K562 (cell line): ENCODE data around the gene PLA2G2C. TPM values are rescaled to one million over a fixed set of nuclear protein-coding genes. Genes with fewer than 3 reads are reported as not detected.

Experiments used
- ATAC-seq: fragments of 200-7000 bp; cut with Tn5 transposase; 3 replicates; pipeline ENCODE4 v1.9.1; 2020; ENCODE audit warnings: moderate library complexity
- BruUV-seq: library from RNA; stranded (reverse); fragments of 400-500 nt; replicated peaks from 2 replicates; lab custom pipeline; 2021; lab: Mats Ljungman, UMichigan
- CTCF ChIA-PET: fragments of 300-600 bp; formaldehyde crosslinking; extraction: SDS; loops from one replicate; lab custom pipeline; 2021; ENCODE audit warnings: low intra/inter-chr PET ratio; lab: Yijun Ruan, JAX
- POLR2A ChIA-PET: fragments of 300-600, 350-650 bp; sonication (Branson Sonifier 250); formaldehyde crosslinking; extraction: SDS; loops from one replicate; lab custom pipeline; 2021; ENCODE audit warnings: antibody characterized with exemption, inconsistent platforms; lab: Yijun Ruan, JAX
- DNase-seq, 4 experiments: peaks; one replicate each; pipeline versions ENCODE4 v3.0.0 to v3.0.0-alpha.2; 2011 to 2018; ENCODE audit warnings: low spot score in 3 of 4, mixed read lengths in 3 of 4; ENCODE audit errors: extremely low read depth in 1 of 4
- FAIRE-seq: peaks from 2 replicates; lab custom pipeline; 2011; peaks lifted over from hg19 to GRCh38; lab: Jason Lieb, UNC
- H2AFZ ChIP-seq: 2 replicates; pipeline ENCODE4 v1.6.0; 2011; ENCODE audit warnings: low read depth, low read length, control low read depth, inconsistent platforms
- H3K27ac ChIP-seq: fragments of 200-600 bp; 3 replicates; pipeline ENCODE4 v1.8.0; 2011; ENCODE audit warnings: low read depth, mild to moderate bottlenecking, control low read depth, inconsistent platforms, low read length, moderate library complexity, mixed read lengths; ENCODE audit errors: extremely low read depth
- H3K27me3 ChIP-seq, 2 experiments: fragments of 300-600 bp in 1 of 2; 2 replicates in 1 of 2; 3 replicates in 1 of 2; pipeline versions ENCODE4 v1.6.0 to v1.8.0; 2011; ENCODE audit warnings: inconsistent platforms in 2 of 2, low read length in 2 of 2, mild to moderate bottlenecking in 1 of 2, mixed read lengths in 1 of 2, moderate library complexity in 1 of 2; ENCODE audit not compliant: control insufficient read depth in 2 of 2, insufficient read depth in 2 of 2
- H3K36me3 ChIP-seq: fragments of 300-600 bp; 3 replicates; pipeline ENCODE4 v1.8.0; 2011; ENCODE audit warnings: mild to moderate bottlenecking, low read length, inconsistent platforms; ENCODE audit not compliant: control insufficient read depth, insufficient read depth
- H3K4me1 ChIP-seq, 2 experiments: fragments of 200-600 bp in 1 of 2; replicated peaks in 1 of 2; 2 replicates in 1 of 2; 3 replicates in 1 of 2; pipeline versions ENCODE4 v1.5.1 to v1.8.0; 2011; ENCODE audit warnings: inconsistent platforms in 2 of 2, low read length in 2 of 2, mild to moderate bottlenecking in 1 of 2, mixed read lengths in 1 of 2, moderate library complexity in 1 of 2; ENCODE audit not compliant: control insufficient read depth in 2 of 2, insufficient read depth in 2 of 2
- H3K4me2 ChIP-seq: 2 replicates; pipeline ENCODE4 v1.6.1; 2011; ENCODE audit warnings: low read length, control low read depth, inconsistent platforms, mixed read lengths; ENCODE audit not compliant: insufficient read depth
- H3K4me3 ChIP-seq: fragments of 200-600 bp; sonication (generic), shearing (Covaris generic); 2 replicates; pipeline ENCODE4 v1.5.1; 2016; ENCODE audit warnings: control low read depth, inconsistent platforms
- H3K79me2 ChIP-seq: fragments of 200-600 bp; 3 replicates; pipeline ENCODE4 v1.8.0; 2011; ENCODE audit warnings: low read length, inconsistent platforms; ENCODE audit not compliant: control insufficient read depth, insufficient read depth
- H3K9ac ChIP-seq, 2 experiments: 2 replicates each; pipeline versions ENCODE4 v1.6.0 to v1.6.1; 2011; ENCODE audit warnings: low read depth in 2 of 2, low read length in 2 of 2, control low read depth in 1 of 2, inconsistent platforms in 1 of 2, mild to moderate bottlenecking in 1 of 2, mixed read lengths in 1 of 2; ENCODE audit not compliant: insufficient read depth in 1 of 2
- H3K9me1 ChIP-seq: one replicate; pipeline ENCODE4 v1.6.0; 2011; ENCODE audit warnings: inconsistent platforms, mild to moderate bottlenecking, low read length, moderate library complexity; ENCODE audit not compliant: control insufficient read depth, insufficient read depth
- H3K9me3 ChIP-seq: replicated peaks from 2 replicates; pipeline ENCODE4 v1.5.1; 2011; ENCODE audit warnings: low read depth, low read length, inconsistent platforms; ENCODE audit not compliant: control insufficient read depth, insufficient read depth
- H4K20me1 ChIP-seq: replicated peaks from 2 replicates; pipeline ENCODE4 v1.6.1; 2011; ENCODE audit warnings: low read length, inconsistent platforms, mixed read lengths; ENCODE audit not compliant: control insufficient read depth, insufficient read depth
- BRD4 ChIP-seq: fragments of 200-600 bp; sonication (generic); IDR thresholded peaks from 2 replicates; pipeline ENCODE4 v1.6.1; 2017; ENCODE audit warnings: inconsistent platforms
- CBFA2T2 ChIP-seq: fragments of 450-650 bp; conservative IDR thresholded peaks from 2 replicates; pipeline ENCODE4 v1.6.1; 2017; ENCODE audit warnings: mild to moderate bottlenecking
- CHCHD3 ChIP-seq: fragments of 250-450 bp; sonication (Bioruptor Pico); IDR thresholded peaks from 2 replicates; pipeline ENCODE4 v2.1.2; 2022; ENCODE audit warnings: mild to moderate bottlenecking
- PHF21A ChIP-seq: fragments of 450-650 bp; IDR thresholded peaks from 2 replicates; pipeline ENCODE4 v1.6.1; 2017; ENCODE audit warnings: low read depth, borderline replicate concordance
- POLR2H ChIP-seq: IDR thresholded peaks from 2 replicates; pipeline ENCODE4 v1.6.1; 2016; ENCODE audit warnings: missing genetic modification characterization, low read depth, mild to moderate bottlenecking, control low read depth, missing compliant biosample characterization, moderate library complexity
- PTTG1 ChIP-seq: fragments of 450-650 bp; IDR thresholded peaks from 2 replicates; pipeline ENCODE4 v1.6.1; 2016; ENCODE audit warnings: low read depth, mild to moderate bottlenecking, missing genetic modification characterization, missing compliant biosample characterization
- RAD21 ChIP-seq, 2 experiments: fragments of 250-450 bp in 1 of 2; fragments of 450-650 bp in 1 of 2; sonication (Bioruptor Pico) in 1 of 2; formaldehyde crosslinking in 1 of 2; IDR thresholded peaks in 1 of 2; conservative IDR thresholded peaks in 1 of 2; 2 replicates each; pipeline versions ENCODE4 v1.4.0 to v1.8.0; 2020 to 2022; ENCODE audit warnings: mild to moderate bottlenecking in 2 of 2, moderate library complexity in 1 of 2
- SMAD3 ChIP-seq: fragments of 450-650 bp; formaldehyde crosslinking; conservative IDR thresholded peaks from 2 replicates; pipeline ENCODE4 v1.4.0; 2020; ENCODE audit warnings: mild to moderate bottlenecking
- SREBF1 ChIP-seq: fragments of 150-350 bp; IDR thresholded peaks from 2 replicates; pipeline ENCODE4 v1.6.1; 2014; ENCODE audit warnings: antibody characterized with exemption, low read depth, low read length, borderline replicate concordance
- SRSF9 ChIP-seq: fragments of 200-400 bp; formaldehyde crosslinking; IDR thresholded peaks from 2 replicates; pipeline ENCODE4 v1.6.1; 2017; ENCODE audit warnings: low read depth, low read length, borderline replicate concordance
- TBP ChIP-seq: optimal IDR thresholded peaks from 2 replicates; pipeline ENCODE3; 2011; ENCODE audit warnings: low read depth, low read length, improper control_type of control experiment
- TRIM28 ChIP-seq: fragments of 450-650 bp; IDR thresholded peaks from 2 replicates; pipeline ENCODE4 v1.6.1; 2017
- ZFP36 ChIP-seq: fragments of 150-350 bp; IDR thresholded peaks from 2 replicates; pipeline ENCODE4 v1.6.1; 2018; ENCODE audit warnings: low read length, low read depth; ENCODE audit not compliant: partially characterized antibody
- ZNF644 ChIP-seq: fragments of 200-800 bp; sonication (Bioruptor generic); IDR thresholded peaks from 2 replicates; pipeline ENCODE4 v1.6.1; 2016; ENCODE audit warnings: low read depth, missing genetic modification characterization, missing compliant biosample characterization
- WGBS: fragments of 100-300 bp; shearing (Covaris generic); methylation state at CpG from one replicate; pipeline ENCODE4 v1.1.6; 2016; ENCODE audit warnings: low coverage, mixed read lengths; ENCODE audit not compliant: insufficient coverage; ENCODE audit errors: missing lambda C conversion rate; 5-methylcytosine and 5-hydroxymethylcytosine counted together
- in situ Hi-C: fragments of 300-500 bp; cut with MboI; formaldehyde crosslinking; loops from 4 replicates; pipeline ENCODE4 v1.15.0; 2018; ENCODE audit warnings: inconsistent platforms, mixed read lengths
- intact Hi-C: fragments of 100-400 bp; cut with micrococcal nuclease; formaldehyde crosslinking; loops from 2 replicates; pipeline ENCODE4 v1.14.2; 2022
- polyA plus RNA-seq, 8 experiments: library from polyadenylated mRNA; depleted of rRNA in 4 of 8; stranded (reverse) in 5 of 8; unstranded in 3 of 8; fragments of >200 nt; fragmentation: Nextera tagmentation in 2 of 8; fragmentation: Illumina TruSeq in 1 of 8; extraction: Ambion mirVana in 2 of 8; extraction: Trizol in 1 of 8; gene quantifications; 2 replicates each; pipeline versions ENCODE4 v1.2.1 to v1.2.3, GENCODE V29; 2011 to 2014; ENCODE audit warnings: inconsistent platforms in 1 of 8, missing spikeins in 1 of 8
- total RNA-seq, 7 experiments: library from RNA; depleted of rRNA in 6 of 7; stranded (reverse); fragments of >200 nt in 6 of 7; fragmentation: Illumina TruSeq in 2 of 7; extraction: Trizol in 2 of 7; gene quantifications; 2 replicates each; pipeline versions ENCODE4 v1.2.1 to v1.2.3, GENCODE V29; 2011 to 2021; ENCODE audit warnings: low replicate concordance in 1 of 7
- TF ChIP-seq, protein P1 (sequence below): fragments of 250-450 bp; sonication (Bioruptor Pico); IDR thresholded peaks from 2 replicates; pipeline ENCODE4 v1.8.0; 2021; ENCODE audit warnings: mild to moderate bottlenecking, moderate library complexity
- TF ChIP-seq, protein P2 (sequence below): fragments of 450-650 bp; IDR thresholded peaks from 2 replicates; pipeline ENCODE4 v1.6.1; 2018; ENCODE audit not compliant: partially characterized antibody
- TF ChIP-seq, protein P3 (sequence below): sonication (generic); formaldehyde crosslinking; IDR thresholded peaks from 2 replicates; pipeline ENCODE4 v1.8.0; 2022; ENCODE audit warnings: mild to moderate bottlenecking, low read depth, missing genetic modification reagents

PLA2G2C gene
- total and polyA plus RNA-seq, 9 of the 15 experiments (the other 6 are each of a cell fraction or from before 2014, with no cell fraction given): 0.14 to 0.49 (median 0.21) TPM

DNA sequence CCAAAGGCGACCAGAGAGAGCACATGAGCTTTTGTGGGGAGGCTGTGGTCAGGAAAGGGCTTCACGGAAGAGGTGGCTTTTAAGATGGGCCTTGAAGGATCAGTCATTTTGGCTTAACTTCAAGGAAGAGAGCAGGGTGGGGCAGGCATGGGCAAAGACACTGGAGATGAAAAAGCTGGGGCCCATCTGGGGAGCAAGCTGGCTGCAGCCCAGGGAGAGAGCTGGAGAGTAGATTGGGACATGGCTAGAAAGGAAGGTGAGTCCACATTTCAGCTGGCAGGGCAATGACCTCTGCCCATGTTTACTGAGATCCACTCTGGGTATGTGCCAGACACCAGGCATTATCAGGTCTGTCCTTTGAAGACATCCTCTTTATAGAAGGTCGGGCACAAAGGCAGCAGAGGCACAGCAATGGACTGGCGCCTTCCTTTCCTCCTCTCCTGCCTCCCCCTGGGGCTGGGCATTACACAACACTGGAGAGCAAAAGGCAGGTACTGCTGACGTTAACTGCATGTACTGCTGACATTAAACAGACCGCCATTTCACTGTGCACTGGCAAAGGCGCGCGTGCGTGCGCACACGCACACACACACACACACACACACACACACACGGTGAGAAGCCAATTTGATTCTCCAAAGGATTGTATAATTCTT lies 2.6 kb downstream of the PLA2G2C start:
- Histone ChIP-seq H3K27me3 (no peaks in the 10 kb centered on the region), H3K27ac (peak overlapping the region; percentile 95), H3K4me1 (peaks cover 49 to 51% of the 10 kb centered on the region in 2 experiments), H4K20me1 (no peaks in the 10 kb centered on the region), H3K79me2 (peaks cover 25% of the 10 kb centered on the region), H3K9ac (peak overlapping the region in 1 of 2 experiments; percentile 33; a peak in 1 of 4 replicates), H2AFZ (peak overlapping the region; percentile 20), H3K4me2 (no peak overlapping the region), H3K36me3 (no peaks in the 10 kb centered on the region), H3K4me3 (no peak overlapping the region), H3K9me3 (peaks cover 7% of the 10 kb centered on the region), H3K9me1 (no peaks in the 10 kb centered on the region)
- FAIRE-seq (no peak), DNase-seq (no peak), ATAC-seq (no peak)
- POLR2A ChIA-PET: interaction anchor here (0.6 to 3.7 kb wide), 3 partner anchors 9 to 310 kb away, joined by 3 to 15 read pairs (median 4); no protein-coding TSS in a partner anchor
- BruUV-seq: no TSS peak
- WGBS: 77% methylated on average over 12 of the region's 13 CpGs
- CTCF ChIA-PET: no interaction called here
- in situ Hi-C loops (no loop called here), intact Hi-C loops (loop anchor here (2.0 kb wide), 1 partner anchor 19 kb away; no protein-coding TSS in a partner anchor)
- TF ChIP-seq, protein P1, sequence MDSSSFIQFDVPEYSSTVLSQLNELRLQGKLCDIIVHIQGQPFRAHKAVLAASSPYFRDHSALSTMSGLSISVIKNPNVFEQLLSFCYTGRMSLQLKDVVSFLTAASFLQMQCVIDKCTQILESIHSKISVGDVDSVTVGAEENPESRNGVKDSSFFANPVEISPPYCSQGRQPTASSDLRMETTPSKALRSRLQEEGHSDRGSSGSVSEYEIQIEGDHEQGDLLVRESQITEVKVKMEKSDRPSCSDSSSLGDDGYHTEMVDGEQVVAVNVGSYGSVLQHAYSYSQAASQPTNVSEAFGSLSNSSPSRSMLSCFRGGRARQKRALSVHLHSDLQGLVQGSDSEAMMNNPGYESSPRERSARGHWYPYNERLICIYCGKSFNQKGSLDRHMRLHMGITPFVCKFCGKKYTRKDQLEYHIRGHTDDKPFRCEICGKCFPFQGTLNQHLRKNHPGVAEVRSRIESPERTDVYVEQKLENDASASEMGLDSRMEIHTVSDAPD (CRISPR knock-in tag): no peak
- TF ChIP-seq, protein P2, sequence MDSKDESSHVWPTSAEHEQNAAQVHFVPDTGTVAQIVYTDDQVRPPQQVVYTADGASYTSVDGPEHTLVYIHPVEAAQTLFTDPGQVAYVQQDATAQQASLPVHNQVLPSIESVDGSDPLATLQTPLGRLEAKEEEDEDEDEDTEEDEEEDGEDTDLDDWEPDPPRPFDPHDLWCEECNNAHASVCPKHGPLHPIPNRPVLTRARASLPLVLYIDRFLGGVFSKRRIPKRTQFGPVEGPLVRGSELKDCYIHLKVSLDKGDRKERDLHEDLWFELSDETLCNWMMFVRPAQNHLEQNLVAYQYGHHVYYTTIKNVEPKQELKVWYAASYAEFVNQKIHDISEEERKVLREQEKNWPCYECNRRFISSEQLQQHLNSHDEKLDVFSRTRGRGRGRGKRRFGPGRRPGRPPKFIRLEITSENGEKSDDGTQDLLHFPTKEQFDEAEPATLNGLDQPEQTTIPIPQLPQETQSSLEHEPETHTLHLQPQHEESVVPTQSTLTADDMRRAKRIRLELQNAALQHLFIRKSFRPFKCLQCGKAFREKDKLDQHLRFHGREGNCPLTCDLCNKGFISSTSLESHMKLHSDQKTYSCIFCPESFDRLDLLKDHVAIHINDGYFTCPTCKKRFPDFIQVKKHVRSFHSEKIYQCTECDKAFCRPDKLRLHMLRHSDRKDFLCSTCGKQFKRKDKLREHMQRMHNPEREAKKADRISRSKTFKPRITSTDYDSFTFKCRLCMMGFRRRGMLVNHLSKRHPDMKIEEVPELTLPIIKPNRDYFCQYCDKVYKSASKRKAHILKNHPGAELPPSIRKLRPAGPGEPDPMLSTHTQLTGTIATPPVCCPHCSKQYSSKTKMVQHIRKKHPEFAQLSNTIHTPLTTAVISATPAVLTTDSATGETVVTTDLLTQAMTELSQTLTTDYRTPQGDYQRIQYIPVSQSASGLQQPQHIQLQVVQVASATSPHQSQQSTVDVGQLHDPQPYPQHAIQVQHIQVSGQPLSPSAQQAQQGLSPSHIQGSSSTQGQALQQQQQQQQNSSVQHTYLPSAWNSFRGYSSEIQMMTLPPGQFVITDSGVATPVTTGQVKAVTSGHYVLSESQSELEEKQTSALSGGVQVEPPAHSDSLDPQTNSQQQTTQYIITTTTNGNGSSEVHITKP: no peak
- TF ChIP-seq SREBF1: no peak
- no peak for TF ChIP-seq TRIM28
- no peak for TF ChIP-seq CHCHD3 (CRISPR knock-in tag)
- TF ChIP-seq TBP: peak; percentile 7
- TF ChIP-seq, protein P3, sequence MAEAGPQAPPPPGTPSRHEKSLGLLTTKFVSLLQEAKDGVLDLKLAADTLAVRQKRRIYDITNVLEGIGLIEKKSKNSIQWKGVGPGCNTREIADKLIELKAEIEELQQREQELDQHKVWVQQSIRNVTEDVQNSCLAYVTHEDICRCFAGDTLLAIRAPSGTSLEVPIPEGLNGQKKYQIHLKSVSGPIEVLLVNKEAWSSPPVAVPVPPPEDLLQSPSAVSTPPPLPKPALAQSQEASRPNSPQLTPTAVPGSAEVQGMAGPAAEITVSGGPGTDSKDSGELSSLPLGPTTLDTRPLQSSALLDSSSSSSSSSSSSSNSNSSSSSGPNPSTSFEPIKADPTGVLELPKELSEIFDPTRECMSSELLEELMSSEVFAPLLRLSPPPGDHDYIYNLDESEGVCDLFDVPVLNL: no peak
- TF ChIP-seq ZFP36: peak; percentile 85
- TF ChIP-seq PTTG1 (tag): no peak
- no peak for TF ChIP-seq SMAD3 (CRISPR knock-in tag)
- TF ChIP-seq SRSF9: no peak
- no peak for TF ChIP-seq PHF21A
- no peak for TF ChIP-seq RAD21 (CRISPR knock-in tag; conservative IDR thresholded peaks at IDR 0.05 in 1 of 2, IDR thresholded peaks at IDR 0.05 in 1 of 2)
- TF ChIP-seq CBFA2T2: no peak
- no peak for TF ChIP-seq BRD4
- TF ChIP-seq ZNF644 (tag): no peak
- TF ChIP-seq POLR2H (tag): no peak
